PC-9 (cell line): Measurements from ENCODE around the gene TAPBPL.

Experiments used
- CTCF ChIP-seq: fragments of 200-600 bp; sonication (generic); conservative IDR thresholded peaks from 2 replicates; pipeline ENCODE4 v1.6.1; 2017; ENCODE audit warnings: mixed run types, antibody characterized with exemption, mild to moderate bottlenecking, moderate library complexity
- EZH2 ChIP-seq: fragments of 200-600 bp; sonication (generic); IDR thresholded peaks from 2 replicates; pipeline ENCODE4 v1.8.0; 2017; ENCODE audit warnings: antibody characterized with exemption, low read depth

- TF ChIP-seq CTCF (no peak), EZH2 (no peak)
These were observed 9.8 kb downstream of the TAPBPL start for GRCh38 chr12:6461401-6462233.
